Astrocyte (in vitro differentiated cells and primary cell): Measurements from ENCODE around the gene FAM107B.

Source experiments
- CTCF ChIP-seq: IDR thresholded peaks from 2 replicates; pipeline ENCODE4 v1.5.1; 2011; ENCODE audit warnings: low read depth, mild to moderate bottlenecking, inconsistent platforms, low read length, moderate library complexity; ENCODE audit not compliant: insufficient read depth
- EZH2 ChIP-seq: IDR thresholded peaks from 2 replicates; pipeline ENCODE4 v1.6.1; 2012; ENCODE audit warnings: mild to moderate bottlenecking, low read length, inconsistent platforms; ENCODE audit not compliant: insufficient read depth

- TF ChIP-seq EZH2 (no peak), CTCF (no peak)
Measured at GRCh38 chr10:14656052-14656730, 118.5 kb downstream of the FAM107B start.
